ENCODE data around the gene HOTAIR. TPM values are rescaled to one million over a fixed set of nuclear protein-coding genes. Genes with fewer than 3 reads are reported as not detected.
A peak's percentile ranks its signal among the peaks of the same experiment; 100 is the strongest.

The HOTAIR gene
- total RNA-seq, 1 donor from 2014 or later: not detected

DNA sequence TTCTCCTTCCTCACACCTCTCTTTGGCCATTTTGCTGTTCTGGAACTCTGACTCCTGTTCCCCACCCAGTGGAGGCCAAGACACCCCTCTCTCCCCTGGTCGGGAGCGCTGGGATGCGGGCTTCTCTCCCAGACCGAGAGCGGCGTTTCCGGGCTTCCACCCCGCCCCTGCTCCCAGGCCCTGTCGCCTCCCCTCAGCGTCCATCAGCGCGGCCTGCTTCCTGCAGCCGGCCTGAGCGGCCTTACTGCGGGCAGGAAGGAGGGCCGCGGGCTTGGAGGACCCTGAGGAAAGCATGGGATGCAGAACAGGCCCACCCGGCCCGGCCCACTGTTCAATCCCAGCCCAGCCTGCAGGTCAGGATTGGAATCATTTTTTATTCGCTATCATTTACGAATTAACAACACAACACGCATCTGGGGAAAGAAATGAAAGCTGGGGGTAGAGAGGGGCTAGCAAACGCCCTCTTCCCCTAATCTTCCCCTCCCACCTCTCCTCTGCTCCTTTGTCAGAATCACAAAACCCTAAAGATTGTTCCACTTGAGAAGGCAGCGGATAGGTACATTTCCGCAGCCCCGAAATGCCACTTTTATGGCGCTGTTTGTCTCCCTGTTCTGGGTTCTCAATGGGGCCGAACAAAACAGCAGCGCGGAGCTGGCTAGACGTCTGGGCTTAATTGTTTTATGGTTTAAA lies 30.2 kb upstream of the HOTAIR start:
- Mint-ChIP-seq H3K4me1 (peaks cover 4% of the 10 kb centered on the region), H3K4me3 (no peak overlapping the region), H3K27ac (no peak overlapping the region), H3K9me3 (no peaks in the 10 kb centered on the region), H3K27me3 (ENCODE audit: insufficient read depth, low read depth) (peaks cover 94% of the 10 kb centered on the region), H3K36me3 (no peaks in the 10 kb centered on the region)
- Histone ChIP-seq H3K27me3 (peaks cover 100% of the 10 kb centered on the region), H4K20me1 (ENCODE audit: low read depth) (peaks cover 86% of the 10 kb centered on the region), H3K9ac (no peak overlapping the region), H3K79me2 (ENCODE audit: low read depth) (no peaks in the 10 kb centered on the region), H2AFZ (replicated peaks) (no peak overlapping the region), H3K27ac (no peak overlapping the region), H3K4me1 (no peaks in the 10 kb centered on the region), H3K4me3 (no peak overlapping the region), H3K4me2 (no peak overlapping the region), H3K36me3 (no peaks in the 10 kb centered on the region), H3F3A (ENCODE audit: low read depth) (no peaks in the 10 kb centered on the region), H3K9me3 (ENCODE audit: low read depth) (no peaks in the 10 kb centered on the region)
- peak; percentile 84 for TF ChIP-seq EZH2 (IDR thresholded peaks at IDR 0.05)
- TF ChIP-seq, protein P1, sequence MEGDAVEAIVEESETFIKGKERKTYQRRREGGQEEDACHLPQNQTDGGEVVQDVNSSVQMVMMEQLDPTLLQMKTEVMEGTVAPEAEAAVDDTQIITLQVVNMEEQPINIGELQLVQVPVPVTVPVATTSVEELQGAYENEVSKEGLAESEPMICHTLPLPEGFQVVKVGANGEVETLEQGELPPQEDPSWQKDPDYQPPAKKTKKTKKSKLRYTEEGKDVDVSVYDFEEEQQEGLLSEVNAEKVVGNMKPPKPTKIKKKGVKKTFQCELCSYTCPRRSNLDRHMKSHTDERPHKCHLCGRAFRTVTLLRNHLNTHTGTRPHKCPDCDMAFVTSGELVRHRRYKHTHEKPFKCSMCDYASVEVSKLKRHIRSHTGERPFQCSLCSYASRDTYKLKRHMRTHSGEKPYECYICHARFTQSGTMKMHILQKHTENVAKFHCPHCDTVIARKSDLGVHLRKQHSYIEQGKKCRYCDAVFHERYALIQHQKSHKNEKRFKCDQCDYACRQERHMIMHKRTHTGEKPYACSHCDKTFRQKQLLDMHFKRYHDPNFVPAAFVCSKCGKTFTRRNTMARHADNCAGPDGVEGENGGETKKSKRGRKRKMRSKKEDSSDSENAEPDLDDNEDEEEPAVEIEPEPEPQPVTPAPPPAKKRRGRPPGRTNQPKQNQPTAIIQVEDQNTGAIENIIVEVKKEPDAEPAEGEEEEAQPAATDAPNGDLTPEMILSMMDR (IDR thresholded peaks at IDR 0.05): no peak
- peak; percentile 82 for TF ChIP-seq EZH2phosphoT487 (IDR thresholded peaks at IDR 0.05)
- DNase-seq (ENCODE audit: low spot score): peak; percentile 57

GRCh38 chr12:54004063-54004840 lies 29.5 kb upstream of the HOTAIR start:
- TF ChIP-seq EZH2phosphoT487 (IDR thresholded peaks at IDR 0.05): no peak
- TF ChIP-seq, protein P1 (IDR thresholded peaks at IDR 0.05): no peak
- no peak for TF ChIP-seq EZH2 (IDR thresholded peaks at IDR 0.05)
- H3K27ac Mint-ChIP-seq: no peak overlapping the region
- Histone ChIP-seq H3K27me3 (peaks cover 100% of the 10 kb centered on the region), H3K79me2 (ENCODE audit: low read depth) (no peaks in the 10 kb centered on the region), H3K4me1 (no peaks in the 10 kb centered on the region), H2AFZ (replicated peaks) (no peak overlapping the region), H3F3A (ENCODE audit: low read depth) (no peaks in the 10 kb centered on the region), H3K9me3 (ENCODE audit: low read depth) (no peaks in the 10 kb centered on the region), H3K4me2 (no peak overlapping the region), H3K4me3 (no peak overlapping the region), H3K27ac (no peak overlapping the region), H3K9ac (no peak overlapping the region), H3K36me3 (no peaks in the 10 kb centered on the region), H4K20me1 (ENCODE audit: low read depth) (peaks cover 84% of the 10 kb centered on the region)
- no peak for DNase-seq (ENCODE audit: low spot score)
- H3K36me3 Mint-ChIP-seq: no peaks in the 10 kb centered on the region
- no peak overlapping the region for H3K4me3 Mint-ChIP-seq
- peaks cover 4% of the 10 kb centered on the region for H3K4me1 Mint-ChIP-seq
- H3K27me3 Mint-ChIP-seq (ENCODE audit: insufficient read depth, low read depth): peaks cover 94% of the 10 kb centered on the region
- no peaks in the 10 kb centered on the region for H3K9me3 Mint-ChIP-seq

DNA sequence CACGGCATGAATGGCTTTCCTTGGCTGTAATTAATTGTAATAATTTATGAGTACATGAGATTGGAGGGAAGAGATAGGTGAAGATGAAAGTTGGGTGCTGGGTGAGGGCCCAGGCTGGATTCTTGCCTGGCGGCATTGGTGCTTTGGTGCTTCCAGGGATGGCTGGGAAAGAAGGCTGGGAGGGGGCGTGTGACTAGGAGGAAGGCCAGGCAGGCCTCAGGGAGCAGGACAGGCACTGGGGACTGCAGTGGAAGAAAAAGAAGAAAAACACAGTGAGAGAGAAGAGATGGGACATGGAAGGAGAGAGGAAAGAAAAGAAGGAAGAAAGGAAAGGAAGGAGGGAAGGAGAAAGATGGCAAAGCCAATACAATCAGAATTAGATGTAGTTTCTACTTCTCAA lies 28.9 kb upstream of the HOTAIR start:
- Histone ChIP-seq H3K9me3 (ENCODE audit: low read depth) (no peaks in the 10 kb centered on the region), H3F3A (ENCODE audit: low read depth) (no peaks in the 10 kb centered on the region), H3K4me3 (no peak overlapping the region), H3K79me2 (ENCODE audit: low read depth) (no peaks in the 10 kb centered on the region), H3K27me3 (peaks cover 100% of the 10 kb centered on the region), H4K20me1 (ENCODE audit: low read depth) (peaks cover 88% of the 10 kb centered on the region), H3K36me3 (no peaks in the 10 kb centered on the region), H3K27ac (no peak overlapping the region), H3K4me2 (no peak overlapping the region), H2AFZ (replicated peaks) (no peak overlapping the region), H3K4me1 (no peaks in the 10 kb centered on the region), H3K9ac (no peak overlapping the region)
- Mint-ChIP-seq H3K36me3 (no peaks in the 10 kb centered on the region), H3K27me3 (ENCODE audit: insufficient read depth, low read depth) (peaks cover 98% of the 10 kb centered on the region), H3K27ac (no peak overlapping the region), H3K4me1 (peaks cover 4% of the 10 kb centered on the region), H3K4me3 (no peak overlapping the region), H3K9me3 (peaks cover 2% of the 10 kb centered on the region)
- no peak for TF ChIP-seq EZH2 (IDR thresholded peaks at IDR 0.05)
- TF ChIP-seq, protein P1 (IDR thresholded peaks at IDR 0.05): no peak
- TF ChIP-seq EZH2phosphoT487 (IDR thresholded peaks at IDR 0.05): no peak
- DNase-seq (ENCODE audit: low spot score): no peak

All from neural progenitor cell (in vitro differentiated cells).